Liver (tissue), 9 donors: ENCODE results near the gene TNS3. TPM values are rescaled to one million over a fixed set of nuclear protein-coding genes. Genes with fewer than 3 reads are reported as not detected.

Experiments
- DNase-seq: peaks from one replicate; pipeline ENCODE4 v3.0.0-alpha.2; 2017; ENCODE audit warnings: low spot score
- H3K27ac ChIP-seq, 2 donors: one replicate each; pipeline ENCODE4 v1.7.0; 2013; ENCODE audit warnings: inconsistent platforms in 2 of 2, low read length in 2 of 2, control low read depth in 1 of 2, low read depth in 1 of 2, mild to moderate bottlenecking in 1 of 2
- H3K27me3 ChIP-seq, 4 donors: one replicate each; pipeline versions ENCODE4 v1.6.1 to v1.7.0; 2013; ENCODE audit warnings: low read length in 3 of 4, inconsistent platforms in 1 of 4, mild to moderate bottlenecking in 1 of 4, moderate library complexity in 1 of 4; ENCODE audit not compliant: control insufficient read depth in 4 of 4, insufficient read depth in 4 of 4
- H3K36me3 ChIP-seq, 4 donors: one replicate each; pipeline versions ENCODE4 v1.6.1 to v1.7.0; 2013; ENCODE audit warnings: low read length in 3 of 4, mild to moderate bottlenecking in 3 of 4, low read depth in 1 of 4, moderate library complexity in 1 of 4; ENCODE audit not compliant: control insufficient read depth in 4 of 4, insufficient read depth in 3 of 4
- H3K4me1 ChIP-seq, 4 donors: one replicate each; pipeline versions ENCODE4 v1.6.1 to v1.7.0; 2013; ENCODE audit warnings: low read length in 3 of 4, mild to moderate bottlenecking in 3 of 4, moderate library complexity in 1 of 4; ENCODE audit not compliant: control insufficient read depth in 4 of 4, insufficient read depth in 4 of 4
- H3K4me3 ChIP-seq, 3 donors: one replicate each; pipeline versions ENCODE4 v1.6.1 to v1.7.0; 2013; ENCODE audit warnings: low read length in 3 of 3, control low read depth in 1 of 3, low read depth in 1 of 3, mild to moderate bottlenecking in 1 of 3
- H3K9ac ChIP-seq, 2 donors: one replicate each; pipeline ENCODE4 v1.7.0; 2013; ENCODE audit warnings: low read length in 2 of 2, mild to moderate bottlenecking in 2 of 2, moderate library complexity in 2 of 2, control low read depth in 1 of 2, low read depth in 1 of 2
- H3K9me3 ChIP-seq, 4 donors: one replicate each; pipeline versions ENCODE4 v1.6.1 to v1.7.0; 2013; ENCODE audit warnings: low read length in 3 of 4; ENCODE audit not compliant: control insufficient read depth in 4 of 4
- EGR1 ChIP-seq, 2 donors: IDR thresholded peaks; 2 replicates each; pipeline ENCODE4 v1.6.1; 2016 to 2018; ENCODE audit warnings: antibody characterized with exemption in 2 of 2, low read depth in 2 of 2
- FOXA1 ChIP-seq: IDR thresholded peaks from 2 replicates; pipeline ENCODE4 v1.6.1; 2016; ENCODE audit warnings: antibody characterized with exemption
- FOXA2 ChIP-seq: IDR thresholded peaks from 2 replicates; pipeline ENCODE4 v1.6.1; 2016; ENCODE audit warnings: antibody characterized with exemption
- GABPA ChIP-seq, 2 donors: IDR thresholded peaks in 1 of 2; conservative IDR thresholded peaks in 1 of 2; 2 replicates each; pipeline ENCODE4 v1.6.1; 2016; ENCODE audit warnings: antibody characterized with exemption in 2 of 2, mild to moderate bottlenecking in 1 of 2, moderate library complexity in 1 of 2
- HNF4A ChIP-seq, 2 donors: conservative IDR thresholded peaks; 2 replicates each; pipeline ENCODE4 v1.6.1; 2016; ENCODE audit warnings: antibody characterized with exemption in 2 of 2, mild to moderate bottlenecking in 2 of 2
- HNF4G ChIP-seq: IDR thresholded peaks from 2 replicates; pipeline ENCODE4 v1.6.1; 2016; ENCODE audit warnings: antibody characterized with exemption
- JUND ChIP-seq, 2 donors: IDR thresholded peaks; 2 replicates each; pipeline ENCODE4 v1.6.1; 2016; ENCODE audit warnings: antibody characterized with exemption in 2 of 2
- NR2F2 ChIP-seq: IDR thresholded peaks from 2 replicates; pipeline ENCODE4 v1.6.1; 2016; ENCODE audit warnings: antibody characterized with exemption
- RAD21 ChIP-seq, 2 donors: IDR thresholded peaks; 2 replicates each; pipeline ENCODE4 v1.6.1; 2016; ENCODE audit warnings: antibody characterized with exemption in 2 of 2, mild to moderate bottlenecking in 2 of 2
- RXRA ChIP-seq, 2 donors: IDR thresholded peaks; 2 replicates each; pipeline ENCODE4 v1.6.1; 2017 to 2018; ENCODE audit warnings: antibody characterized with exemption in 2 of 2, mild to moderate bottlenecking in 1 of 2
- SP1 ChIP-seq: IDR thresholded peaks from 2 replicates; pipeline ENCODE4 v1.6.1; 2018; ENCODE audit warnings: antibody characterized with exemption, mild to moderate bottlenecking
- TAF1 ChIP-seq: conservative IDR thresholded peaks from 2 replicates; pipeline ENCODE4 v1.6.1; 2016; ENCODE audit warnings: antibody characterized with exemption, mild to moderate bottlenecking
- YY1 ChIP-seq: IDR thresholded peaks from 2 replicates; pipeline ENCODE4 v1.6.1; 2016; ENCODE audit warnings: antibody characterized with exemption, mild to moderate bottlenecking
- WGBS: extraction: QIAGEN DNeasy Blood & Tissue Kit; methylation state at CpG from one replicate; pipeline ENCODE4 v1.1.7; 2013; 5-methylcytosine and 5-hydroxymethylcytosine counted together
- polyA plus RNA-seq, 2 donors: library from polyadenylated mRNA; stranded (reverse) in 1 of 2; unstranded in 1 of 2; fragments of 200-250 nt in 1 of 2; fragments of >200 nt in 1 of 2; fragmentation: Nextera tagmentation in 1 of 2; extraction: Ambion mirVana in 1 of 2; gene quantifications; one replicate each; pipeline versions ENCODE4 v1.2.1 to v1.2.3, GENCODE V29; 2013 to 2015
- total RNA-seq, 2 donors: library from RNA; depleted of rRNA; stranded (reverse); fragments of >200 nt; gene quantifications; one replicate each; pipeline ENCODE4 v1.2.3, GENCODE V29; 2014
- TF ChIP-seq, protein P1 (sequence below): IDR thresholded peaks from 2 replicates; pipeline ENCODE4 v1.6.1; 2016; ENCODE audit warnings: antibody characterized with exemption
- TF ChIP-seq, protein P2 (sequence below): fragments of 150-350 bp; IDR thresholded peaks from 2 replicates; pipeline ENCODE4 v1.5.1; 2017; ENCODE audit warnings: improper control_type of control experiment, low read depth, low read length; ENCODE audit not compliant: missing input control
- TF ChIP-seq, protein P3 (sequence below): IDR thresholded peaks from 2 replicates; pipeline ENCODE4 v1.6.1; 2016; ENCODE audit warnings: antibody characterized with exemption
- TF ChIP-seq, protein P4 (sequence below): IDR thresholded peaks from 2 replicates; pipeline ENCODE4 v1.6.1; 2016; ENCODE audit warnings: antibody characterized with exemption
- TF ChIP-seq, protein P5 (sequence below): IDR thresholded peaks from 2 replicates; pipeline ENCODE4 v1.6.1; 2016; ENCODE audit warnings: antibody characterized with exemption, mild to moderate bottlenecking
- donor health status: healthy.
- donor health status: healthy.
- donor health status: healthy.
- donor health status: healthy.
- donor health status: healthy.

The TNS3 gene
- total and polyA plus RNA-seq, 4 donors = 16.8 to 100 (median 29.5) TPM

DNA sequence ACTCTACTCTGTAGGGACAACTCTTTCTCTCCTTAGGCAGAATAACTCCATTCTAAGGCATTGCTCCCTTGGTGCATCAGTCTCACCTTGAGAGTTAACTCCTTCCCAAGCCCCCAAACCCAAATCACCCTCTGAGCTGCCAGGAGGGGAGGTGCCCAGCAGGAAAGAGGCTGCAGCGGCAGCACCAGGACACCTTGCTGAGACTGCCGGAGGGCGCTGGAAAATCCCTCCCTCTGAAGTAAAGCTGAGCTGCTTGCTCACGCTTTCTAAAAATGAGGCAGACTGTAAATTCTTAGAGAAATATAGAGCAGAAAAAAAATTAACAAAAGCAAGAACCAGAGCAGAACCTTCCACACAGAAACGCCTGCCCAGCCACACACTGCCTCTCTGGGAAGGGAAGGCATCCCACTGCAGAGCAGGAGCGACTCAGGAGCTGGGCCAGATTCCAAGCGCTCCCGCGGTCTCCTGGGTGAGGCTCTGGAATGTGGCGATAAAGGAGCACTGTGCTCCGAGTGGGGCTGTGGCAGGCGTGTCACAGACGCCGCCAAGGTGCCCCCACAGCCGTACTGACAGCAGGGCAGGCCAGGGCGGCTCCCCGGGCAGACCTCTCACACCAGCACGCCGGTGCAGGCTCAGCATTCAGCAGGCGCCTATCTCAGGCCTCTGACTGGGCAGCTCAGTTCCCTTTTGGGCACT is 202.1 kb downstream of the TNS3 start:
- no peak for DNase-seq
- Histone ChIP-seq H3K4me3 (no peak overlapping the region), H3K9me3 (no peaks in the 10 kb centered on the region), H3K27ac (no peak overlapping the region), H3K4me1 (peaks cover 0 to 13% (median 3%) of the 10 kb centered on the region in 4 donors), H3K36me3 (peaks cover 4 to 53% (median 21%) of the 10 kb centered on the region in 4 donors), H3K9ac (no peak overlapping the region), H3K27me3 (no peaks in the 10 kb centered on the region)
- TF ChIP-seq RAD21 (IDR thresholded peaks at IDR 0.05) (no peak), YY1 (no peak)
- WGBS = 70% methylated on average over 20 of the region's 20 CpGs

DNA sequence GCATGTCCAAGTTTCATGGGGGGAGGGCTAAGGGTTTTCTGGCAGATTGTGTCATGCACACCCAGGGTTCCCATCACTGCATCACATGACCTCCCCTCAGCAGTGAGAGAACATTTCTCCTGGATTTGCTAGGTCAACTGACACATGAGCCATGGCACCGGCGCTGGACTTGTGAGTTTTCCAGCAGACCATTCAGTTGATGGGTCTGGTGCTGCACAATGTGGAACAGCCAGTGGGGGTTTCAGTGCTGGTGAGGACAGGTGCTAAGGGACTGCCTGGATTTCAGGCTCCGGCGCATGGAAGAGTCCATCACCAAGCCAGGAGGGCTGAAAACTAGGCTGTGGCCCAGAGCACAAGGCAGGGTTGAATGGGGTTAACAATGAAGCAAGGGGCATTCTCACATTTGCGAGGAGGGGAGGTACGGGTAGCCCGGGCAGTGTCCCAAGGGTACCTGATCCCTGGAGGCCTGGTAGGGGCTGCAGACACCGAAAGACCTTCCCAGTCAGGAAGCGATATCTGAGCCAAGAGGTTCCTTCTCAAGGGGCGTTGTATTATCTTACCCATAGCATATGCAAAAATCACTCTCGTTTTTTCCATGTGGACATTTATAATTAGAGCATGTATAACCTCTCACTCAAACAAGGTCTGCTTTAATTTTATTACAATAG is 203.0 kb downstream of the TNS3 start:
- 96% methylated on average over 11 of the region's 11 CpGs for WGBS
- TF ChIP-seq TAF1 (no peak), GABPA (IDR thresholded peaks at IDR 0.05 in 1 of 2, conservative IDR thresholded peaks at IDR 0.05 in 1 of 2) (no peak), NR2F2 (no peak), RXRA (IDR thresholded peaks at IDR 0.05) (no peak), EGR1 (IDR thresholded peaks at IDR 0.05; ENCODE audit: low read depth in 2 of 2) (no peak), SP1 (no peak), FOXA2 (no peak), RAD21 (IDR thresholded peaks at IDR 0.05) (no peak), HNF4A (conservative IDR thresholded peaks at IDR 0.05) (no peak), JUND (IDR thresholded peaks at IDR 0.05) (no peak), FOXA1 (no peak), HNF4G (no peak), YY1 (no peak)
- TF ChIP-seq, protein P1, sequence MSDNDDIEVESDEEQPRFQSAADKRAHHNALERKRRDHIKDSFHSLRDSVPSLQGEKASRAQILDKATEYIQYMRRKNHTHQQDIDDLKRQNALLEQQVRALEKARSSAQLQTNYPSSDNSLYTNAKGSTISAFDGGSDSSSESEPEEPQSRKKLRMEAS = no peak
- TF ChIP-seq, protein P2, sequence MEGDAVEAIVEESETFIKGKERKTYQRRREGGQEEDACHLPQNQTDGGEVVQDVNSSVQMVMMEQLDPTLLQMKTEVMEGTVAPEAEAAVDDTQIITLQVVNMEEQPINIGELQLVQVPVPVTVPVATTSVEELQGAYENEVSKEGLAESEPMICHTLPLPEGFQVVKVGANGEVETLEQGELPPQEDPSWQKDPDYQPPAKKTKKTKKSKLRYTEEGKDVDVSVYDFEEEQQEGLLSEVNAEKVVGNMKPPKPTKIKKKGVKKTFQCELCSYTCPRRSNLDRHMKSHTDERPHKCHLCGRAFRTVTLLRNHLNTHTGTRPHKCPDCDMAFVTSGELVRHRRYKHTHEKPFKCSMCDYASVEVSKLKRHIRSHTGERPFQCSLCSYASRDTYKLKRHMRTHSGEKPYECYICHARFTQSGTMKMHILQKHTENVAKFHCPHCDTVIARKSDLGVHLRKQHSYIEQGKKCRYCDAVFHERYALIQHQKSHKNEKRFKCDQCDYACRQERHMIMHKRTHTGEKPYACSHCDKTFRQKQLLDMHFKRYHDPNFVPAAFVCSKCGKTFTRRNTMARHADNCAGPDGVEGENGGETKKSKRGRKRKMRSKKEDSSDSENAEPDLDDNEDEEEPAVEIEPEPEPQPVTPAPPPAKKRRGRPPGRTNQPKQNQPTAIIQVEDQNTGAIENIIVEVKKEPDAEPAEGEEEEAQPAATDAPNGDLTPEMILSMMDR = no peak
- TF ChIP-seq, protein P3, sequence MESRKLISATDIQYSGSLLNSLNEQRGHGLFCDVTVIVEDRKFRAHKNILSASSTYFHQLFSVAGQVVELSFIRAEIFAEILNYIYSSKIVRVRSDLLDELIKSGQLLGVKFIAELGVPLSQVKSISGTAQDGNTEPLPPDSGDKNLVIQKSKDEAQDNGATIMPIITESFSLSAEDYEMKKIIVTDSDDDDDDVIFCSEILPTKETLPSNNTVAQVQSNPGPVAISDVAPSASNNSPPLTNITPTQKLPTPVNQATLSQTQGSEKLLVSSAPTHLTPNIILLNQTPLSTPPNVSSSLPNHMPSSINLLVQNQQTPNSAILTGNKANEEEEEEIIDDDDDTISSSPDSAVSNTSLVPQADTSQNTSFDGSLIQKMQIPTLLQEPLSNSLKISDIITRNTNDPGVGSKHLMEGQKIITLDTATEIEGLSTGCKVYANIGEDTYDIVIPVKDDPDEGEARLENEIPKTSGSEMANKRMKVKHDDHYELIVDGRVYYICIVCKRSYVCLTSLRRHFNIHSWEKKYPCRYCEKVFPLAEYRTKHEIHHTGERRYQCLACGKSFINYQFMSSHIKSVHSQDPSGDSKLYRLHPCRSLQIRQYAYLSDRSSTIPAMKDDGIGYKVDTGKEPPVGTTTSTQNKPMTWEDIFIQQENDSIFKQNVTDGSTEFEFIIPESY = no peak
- TF ChIP-seq, protein P4, sequence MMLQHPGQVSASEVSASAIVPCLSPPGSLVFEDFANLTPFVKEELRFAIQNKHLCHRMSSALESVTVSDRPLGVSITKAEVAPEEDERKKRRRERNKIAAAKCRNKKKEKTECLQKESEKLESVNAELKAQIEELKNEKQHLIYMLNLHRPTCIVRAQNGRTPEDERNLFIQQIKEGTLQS = no peak
- TF ChIP-seq, protein P5, sequence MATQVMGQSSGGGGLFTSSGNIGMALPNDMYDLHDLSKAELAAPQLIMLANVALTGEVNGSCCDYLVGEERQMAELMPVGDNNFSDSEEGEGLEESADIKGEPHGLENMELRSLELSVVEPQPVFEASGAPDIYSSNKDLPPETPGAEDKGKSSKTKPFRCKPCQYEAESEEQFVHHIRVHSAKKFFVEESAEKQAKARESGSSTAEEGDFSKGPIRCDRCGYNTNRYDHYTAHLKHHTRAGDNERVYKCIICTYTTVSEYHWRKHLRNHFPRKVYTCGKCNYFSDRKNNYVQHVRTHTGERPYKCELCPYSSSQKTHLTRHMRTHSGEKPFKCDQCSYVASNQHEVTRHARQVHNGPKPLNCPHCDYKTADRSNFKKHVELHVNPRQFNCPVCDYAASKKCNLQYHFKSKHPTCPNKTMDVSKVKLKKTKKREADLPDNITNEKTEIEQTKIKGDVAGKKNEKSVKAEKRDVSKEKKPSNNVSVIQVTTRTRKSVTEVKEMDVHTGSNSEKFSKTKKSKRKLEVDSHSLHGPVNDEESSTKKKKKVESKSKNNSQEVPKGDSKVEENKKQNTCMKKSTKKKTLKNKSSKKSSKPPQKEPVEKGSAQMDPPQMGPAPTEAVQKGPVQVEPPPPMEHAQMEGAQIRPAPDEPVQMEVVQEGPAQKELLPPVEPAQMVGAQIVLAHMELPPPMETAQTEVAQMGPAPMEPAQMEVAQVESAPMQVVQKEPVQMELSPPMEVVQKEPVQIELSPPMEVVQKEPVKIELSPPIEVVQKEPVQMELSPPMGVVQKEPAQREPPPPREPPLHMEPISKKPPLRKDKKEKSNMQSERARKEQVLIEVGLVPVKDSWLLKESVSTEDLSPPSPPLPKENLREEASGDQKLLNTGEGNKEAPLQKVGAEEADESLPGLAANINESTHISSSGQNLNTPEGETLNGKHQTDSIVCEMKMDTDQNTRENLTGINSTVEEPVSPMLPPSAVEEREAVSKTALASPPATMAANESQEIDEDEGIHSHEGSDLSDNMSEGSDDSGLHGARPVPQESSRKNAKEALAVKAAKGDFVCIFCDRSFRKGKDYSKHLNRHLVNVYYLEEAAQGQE = no peak
- DNase-seq = no peak
- Histone ChIP-seq H3K4me1 (peaks cover 1 to 22% (median 7%) of the 10 kb centered on the region in 4 donors), H3K36me3 (peaks cover 4 to 43% (median 21%) of the 10 kb centered on the region in 4 donors), H3K4me3 (no peak overlapping the region), H3K9me3 (no peaks in the 10 kb centered on the region), H3K27me3 (no peaks in the 10 kb centered on the region), H3K9ac (no peak overlapping the region), H3K27ac (no peak overlapping the region)
